HCT116 (cell line): ENCODE results near the gene SPANXN3.

Source experiments
- EZH2 ChIP-seq: fragments of 200-600 bp; sonication (generic); IDR thresholded peaks from 2 replicates; pipeline ENCODE4 v1.6.1; 2017; ENCODE audit warnings: antibody characterized with exemption, mixed run types
- POLR2A ChIP-seq: IDR thresholded peaks from 2 replicates; pipeline ENCODE4 v1.7.0; 2011; ENCODE audit warnings: borderline replicate concordance; ENCODE audit not compliant: insufficient read depth, insufficient read length; ENCODE audit errors: extremely low read depth
- YY1 ChIP-seq: IDR thresholded peaks from 2 replicates; pipeline ENCODE4 v1.6.1; 2011; ENCODE audit warnings: low read length, low read depth, moderate library complexity, mild to moderate bottlenecking; ENCODE audit not compliant: insufficient replicate concordance; ENCODE audit errors: extremely low read depth
- TF ChIP-seq, protein P1 (sequence below), 3 experiments: fragments of 200-600 bp in 1 of 3; sonication (generic) in 1 of 3; IDR thresholded peaks in 2 of 3; conservative IDR thresholded peaks in 1 of 3; 2 replicates each; pipeline ENCODE4 v1.5.1; 2012 to 2017; ENCODE audit warnings: low read depth in 2 of 3, low read length in 2 of 3, antibody characterized with exemption in 1 of 3, borderline replicate concordance in 1 of 3, control low read depth in 1 of 3, mild to moderate bottlenecking in 1 of 3, mixed read lengths in 1 of 3, mixed run types in 1 of 3, moderate library complexity in 1 of 3; ENCODE audit not compliant: insufficient read depth in 1 of 3
- TF ChIP-seq, protein P2 (sequence below): IDR thresholded peaks from 2 replicates; pipeline ENCODE4 v1.6.1; 2012; ENCODE audit warnings: low read depth
- TF ChIP-seq, protein P3 (sequence below): IDR thresholded peaks from 2 replicates; pipeline ENCODE4 v1.6.1; 2012

DNA sequence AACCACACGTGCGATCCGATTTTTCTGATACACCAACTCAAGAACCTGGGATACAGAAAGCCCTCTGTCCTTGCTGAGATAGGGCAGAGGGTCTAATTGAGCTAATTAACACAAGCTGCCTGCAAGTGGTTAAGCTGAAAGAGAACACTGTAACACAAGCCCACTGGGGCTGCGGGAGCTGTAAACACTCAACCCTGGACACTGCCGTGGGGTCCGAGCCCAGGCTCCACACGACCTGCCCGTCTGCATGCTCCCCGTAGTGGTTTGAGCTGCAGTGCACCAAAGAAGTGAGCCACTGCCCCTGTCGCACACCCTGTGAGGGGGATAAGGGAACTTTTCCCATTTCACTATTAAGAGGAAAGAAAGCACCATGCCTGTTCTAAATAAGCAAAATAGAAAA, 54.6 kb downstream of the SPANXN3 start:
- TF ChIP-seq EZH2 (no peak), POLR2A (no peak), YY1 (no peak)
- TF ChIP-seq, protein P1, sequence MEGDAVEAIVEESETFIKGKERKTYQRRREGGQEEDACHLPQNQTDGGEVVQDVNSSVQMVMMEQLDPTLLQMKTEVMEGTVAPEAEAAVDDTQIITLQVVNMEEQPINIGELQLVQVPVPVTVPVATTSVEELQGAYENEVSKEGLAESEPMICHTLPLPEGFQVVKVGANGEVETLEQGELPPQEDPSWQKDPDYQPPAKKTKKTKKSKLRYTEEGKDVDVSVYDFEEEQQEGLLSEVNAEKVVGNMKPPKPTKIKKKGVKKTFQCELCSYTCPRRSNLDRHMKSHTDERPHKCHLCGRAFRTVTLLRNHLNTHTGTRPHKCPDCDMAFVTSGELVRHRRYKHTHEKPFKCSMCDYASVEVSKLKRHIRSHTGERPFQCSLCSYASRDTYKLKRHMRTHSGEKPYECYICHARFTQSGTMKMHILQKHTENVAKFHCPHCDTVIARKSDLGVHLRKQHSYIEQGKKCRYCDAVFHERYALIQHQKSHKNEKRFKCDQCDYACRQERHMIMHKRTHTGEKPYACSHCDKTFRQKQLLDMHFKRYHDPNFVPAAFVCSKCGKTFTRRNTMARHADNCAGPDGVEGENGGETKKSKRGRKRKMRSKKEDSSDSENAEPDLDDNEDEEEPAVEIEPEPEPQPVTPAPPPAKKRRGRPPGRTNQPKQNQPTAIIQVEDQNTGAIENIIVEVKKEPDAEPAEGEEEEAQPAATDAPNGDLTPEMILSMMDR (IDR thresholded peaks at IDR 0.05 in 2 of 3, conservative IDR thresholded peaks at IDR 0.05 in 1 of 3; ENCODE audit: borderline replicate concordance in 1 of 3, insufficient read depth in 1 of 3, low read depth in 2 of 3, low read length in 2 of 3) = no peak
- TF ChIP-seq, protein P2, sequence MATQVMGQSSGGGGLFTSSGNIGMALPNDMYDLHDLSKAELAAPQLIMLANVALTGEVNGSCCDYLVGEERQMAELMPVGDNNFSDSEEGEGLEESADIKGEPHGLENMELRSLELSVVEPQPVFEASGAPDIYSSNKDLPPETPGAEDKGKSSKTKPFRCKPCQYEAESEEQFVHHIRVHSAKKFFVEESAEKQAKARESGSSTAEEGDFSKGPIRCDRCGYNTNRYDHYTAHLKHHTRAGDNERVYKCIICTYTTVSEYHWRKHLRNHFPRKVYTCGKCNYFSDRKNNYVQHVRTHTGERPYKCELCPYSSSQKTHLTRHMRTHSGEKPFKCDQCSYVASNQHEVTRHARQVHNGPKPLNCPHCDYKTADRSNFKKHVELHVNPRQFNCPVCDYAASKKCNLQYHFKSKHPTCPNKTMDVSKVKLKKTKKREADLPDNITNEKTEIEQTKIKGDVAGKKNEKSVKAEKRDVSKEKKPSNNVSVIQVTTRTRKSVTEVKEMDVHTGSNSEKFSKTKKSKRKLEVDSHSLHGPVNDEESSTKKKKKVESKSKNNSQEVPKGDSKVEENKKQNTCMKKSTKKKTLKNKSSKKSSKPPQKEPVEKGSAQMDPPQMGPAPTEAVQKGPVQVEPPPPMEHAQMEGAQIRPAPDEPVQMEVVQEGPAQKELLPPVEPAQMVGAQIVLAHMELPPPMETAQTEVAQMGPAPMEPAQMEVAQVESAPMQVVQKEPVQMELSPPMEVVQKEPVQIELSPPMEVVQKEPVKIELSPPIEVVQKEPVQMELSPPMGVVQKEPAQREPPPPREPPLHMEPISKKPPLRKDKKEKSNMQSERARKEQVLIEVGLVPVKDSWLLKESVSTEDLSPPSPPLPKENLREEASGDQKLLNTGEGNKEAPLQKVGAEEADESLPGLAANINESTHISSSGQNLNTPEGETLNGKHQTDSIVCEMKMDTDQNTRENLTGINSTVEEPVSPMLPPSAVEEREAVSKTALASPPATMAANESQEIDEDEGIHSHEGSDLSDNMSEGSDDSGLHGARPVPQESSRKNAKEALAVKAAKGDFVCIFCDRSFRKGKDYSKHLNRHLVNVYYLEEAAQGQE = no peak
- TF ChIP-seq, protein P3, sequence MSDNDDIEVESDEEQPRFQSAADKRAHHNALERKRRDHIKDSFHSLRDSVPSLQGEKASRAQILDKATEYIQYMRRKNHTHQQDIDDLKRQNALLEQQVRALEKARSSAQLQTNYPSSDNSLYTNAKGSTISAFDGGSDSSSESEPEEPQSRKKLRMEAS = no peak
